Rectal smooth muscle tissue (tissue), 1 donor: ENCODE measurements around the gene FAM222A.

ENCODE experiments used
- H3K27ac ChIP-seq: one replicate; pipeline ENCODE4 v1.7.0; 2013; ENCODE audit warnings: low read depth, low read length, inconsistent platforms
- H3K27me3 ChIP-seq: one replicate; pipeline ENCODE4 v1.7.0; 2013; ENCODE audit warnings: low read length; ENCODE audit not compliant: control insufficient read depth, insufficient read depth
- H3K36me3 ChIP-seq: one replicate; pipeline ENCODE4 v1.7.0; 2013; ENCODE audit warnings: low read length; ENCODE audit not compliant: control insufficient read depth, insufficient read depth
- H3K4me1 ChIP-seq: one replicate; pipeline ENCODE4 v1.7.0; 2013; ENCODE audit warnings: low read length; ENCODE audit not compliant: control insufficient read depth, insufficient read depth
- H3K4me3 ChIP-seq: one replicate; pipeline ENCODE4 v1.7.0; 2013; ENCODE audit warnings: low read length
- H3K9ac ChIP-seq: one replicate; pipeline ENCODE4 v1.7.0; 2013; ENCODE audit warnings: low read length

FAM222A gene

GRCh38 chr12:109759595-109759994 lies 46.0 kb downstream of the FAM222A start:
- Histone ChIP-seq H3K36me3 (no peaks in the 10 kb centered on the region), H3K9ac (no peak overlapping the region), H3K27me3 (no peaks in the 10 kb centered on the region), H3K4me3 (no peak overlapping the region), H3K27ac (no peak overlapping the region), H3K4me1 (peaks cover 13% of the 10 kb centered on the region)

GRCh38 chr12:109760031-109760929 lies 46.7 kb downstream of the FAM222A start:
- Histone ChIP-seq H3K27ac (no peak overlapping the region), H3K9ac (no peak overlapping the region), H3K4me3 (no peak overlapping the region)

GRCh38 chr12:109760930-109761921 lies 47.6 kb downstream of the FAM222A start:
- H3K4me3 ChIP-seq = no peak overlapping the region
- no peak overlapping the region for H3K27ac ChIP-seq
- no peaks in the 10 kb centered on the region for H3K36me3 ChIP-seq
- H3K9ac ChIP-seq = no peak overlapping the region
- H3K27me3 ChIP-seq = no peaks in the 10 kb centered on the region
- peaks cover 13% of the 10 kb centered on the region for H3K4me1 ChIP-seq

More at GRCh38 chr12:109760031-109760929, 46.7 kb downstream of the FAM222A start:
- Histone ChIP-seq H3K4me1 (peaks cover 13% of the 10 kb centered on the region), H3K27me3 (no peaks in the 10 kb centered on the region), H3K36me3 (no peaks in the 10 kb centered on the region)

DNA sequence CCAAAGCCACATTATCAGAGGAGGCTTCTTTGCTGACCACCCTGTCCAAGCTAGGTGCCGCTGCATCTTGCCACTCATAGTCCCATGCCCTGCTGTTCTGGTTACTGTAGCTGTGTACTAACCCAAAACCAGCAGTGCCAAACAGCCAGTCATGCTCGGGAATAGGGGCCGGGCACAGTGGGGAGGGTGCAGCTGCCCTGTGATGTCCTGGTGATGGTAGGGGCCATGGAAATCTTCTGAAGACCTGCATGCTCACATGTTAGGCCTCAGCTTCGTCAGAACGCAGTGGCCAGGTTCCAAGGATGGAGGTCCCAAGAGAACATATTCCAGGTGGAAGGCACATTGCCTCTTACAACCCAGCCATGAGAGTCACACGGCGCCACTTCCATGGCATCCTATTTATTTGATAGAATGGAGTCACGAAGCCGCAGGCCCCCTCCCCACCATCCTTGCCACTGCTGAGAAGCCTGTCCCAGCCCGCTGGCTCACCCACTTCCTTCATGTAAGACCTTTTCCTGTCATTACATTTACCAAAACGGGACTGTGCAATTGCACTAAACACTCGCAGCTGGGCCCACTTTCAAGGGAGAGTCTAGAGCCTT lies 48.5 kb downstream of the FAM222A start:
- H3K4me3 ChIP-seq = no peak overlapping the region
- H3K4me1 ChIP-seq = peaks cover 13% of the 10 kb centered on the region
- no peak overlapping the region for H3K9ac ChIP-seq
- no peak overlapping the region for H3K27ac ChIP-seq
- H3K27me3 ChIP-seq = no peaks in the 10 kb centered on the region
- H3K36me3 ChIP-seq = no peaks in the 10 kb centered on the region

GRCh38 chr12:109762673-109763191 lies 49.1 kb downstream of the FAM222A start:
- H3K4me1 ChIP-seq = peaks cover 13% of the 10 kb centered on the region
- H3K9ac ChIP-seq = no peak overlapping the region

GRCh38 chr12:109763201-109763841 lies 49.7 kb downstream of the FAM222A start:
- Histone ChIP-seq H3K4me1 (peaks cover 13% of the 10 kb centered on the region), H3K36me3 (no peaks in the 10 kb centered on the region), H3K27me3 (no peaks in the 10 kb centered on the region), H3K4me3 (no peak overlapping the region), H3K27ac (no peak overlapping the region), H3K9ac (no peak overlapping the region)

More at GRCh38 chr12:109762673-109763191, 49.1 kb downstream of the FAM222A start:
- no peaks in the 10 kb centered on the region for H3K36me3 ChIP-seq
- no peak overlapping the region for H3K27ac ChIP-seq
- no peak overlapping the region for H3K4me3 ChIP-seq
- H3K27me3 ChIP-seq = no peaks in the 10 kb centered on the region

GRCh38 chr12:109764123-109764522 lies 50.5 kb downstream of the FAM222A start:
- H3K27me3 ChIP-seq = no peaks in the 10 kb centered on the region
- H3K27ac ChIP-seq = no peak overlapping the region
- no peak overlapping the region for H3K4me3 ChIP-seq
- no peaks in the 10 kb centered on the region for H3K36me3 ChIP-seq
- peaks cover 11% of the 10 kb centered on the region for H3K4me1 ChIP-seq
- no peak overlapping the region for H3K9ac ChIP-seq

- Histone ChIP-seq H3K9ac (no peak overlapping the region), H3K27me3 (no peaks in the 10 kb centered on the region), H3K4me1 (peaks cover 4% of the 10 kb centered on the region), H3K36me3 (no peaks in the 10 kb centered on the region), H3K27ac (no peak overlapping the region), H3K4me3 (no peak overlapping the region)
These were observed 51.3 kb downstream of the FAM222A start for GRCh38 chr12:109764776-109765445.

DNA sequence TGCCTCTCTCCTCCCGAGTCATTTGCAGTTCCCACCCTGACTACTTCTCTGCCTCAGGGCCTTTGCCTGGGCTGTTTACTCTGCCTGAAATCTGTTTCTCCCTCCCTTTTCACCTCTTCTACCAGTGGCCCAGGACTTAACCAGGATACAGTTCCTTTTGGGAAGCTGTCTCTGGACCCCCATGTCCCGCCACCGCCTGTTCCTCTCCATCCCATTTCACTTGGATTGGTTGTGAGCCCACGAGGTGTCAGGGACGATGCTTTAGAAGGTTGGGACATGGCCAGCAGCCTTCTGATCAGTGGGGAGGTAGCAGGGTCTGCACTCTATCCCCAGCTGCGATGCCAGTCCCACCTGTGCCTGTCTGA lies 51.8 kb downstream of the FAM222A start:
- no peaks in the 10 kb centered on the region for H3K27me3 ChIP-seq
- no peaks in the 10 kb centered on the region for H3K36me3 ChIP-seq
- no peak overlapping the region for H3K4me3 ChIP-seq
- H3K9ac ChIP-seq = no peak overlapping the region
- H3K27ac ChIP-seq = no peak overlapping the region
- no peaks in the 10 kb centered on the region for H3K4me1 ChIP-seq

GRCh38 chr12:109766251-109766778 lies 52.7 kb downstream of the FAM222A start:
- Histone ChIP-seq H3K4me1 (no peaks in the 10 kb centered on the region), H3K36me3 (no peaks in the 10 kb centered on the region), H3K9ac (no peak overlapping the region), H3K4me3 (no peak overlapping the region), H3K27ac (no peak overlapping the region), H3K27me3 (no peaks in the 10 kb centered on the region)

- Histone ChIP-seq H3K9ac (no peak overlapping the region), H3K4me3 (no peak overlapping the region), H3K36me3 (no peaks in the 10 kb centered on the region), H3K4me1 (no peaks in the 10 kb centered on the region), H3K27ac (no peak overlapping the region), H3K27me3 (no peaks in the 10 kb centered on the region)
These were observed 53.8 kb downstream of the FAM222A start for GRCh38 chr12:109767456-109767855.
